GM21367 (cell line): Measurements from ENCODE around the gene SH3BGRL3.
"Not testable (repeated sequence)": the region's sequence is repeated elsewhere in the genome, so short reads cannot be mapped to it uniquely, and the experiment has no call there.

Experiments used
- ATAC-seq: cut with Tn5 transposase; IDR thresholded peaks from one replicate; pipeline ENCODE4 v1.9.1; 2021; ENCODE audit not compliant: unreplicated experiment

SH3BGRL3 gene

DNA sequence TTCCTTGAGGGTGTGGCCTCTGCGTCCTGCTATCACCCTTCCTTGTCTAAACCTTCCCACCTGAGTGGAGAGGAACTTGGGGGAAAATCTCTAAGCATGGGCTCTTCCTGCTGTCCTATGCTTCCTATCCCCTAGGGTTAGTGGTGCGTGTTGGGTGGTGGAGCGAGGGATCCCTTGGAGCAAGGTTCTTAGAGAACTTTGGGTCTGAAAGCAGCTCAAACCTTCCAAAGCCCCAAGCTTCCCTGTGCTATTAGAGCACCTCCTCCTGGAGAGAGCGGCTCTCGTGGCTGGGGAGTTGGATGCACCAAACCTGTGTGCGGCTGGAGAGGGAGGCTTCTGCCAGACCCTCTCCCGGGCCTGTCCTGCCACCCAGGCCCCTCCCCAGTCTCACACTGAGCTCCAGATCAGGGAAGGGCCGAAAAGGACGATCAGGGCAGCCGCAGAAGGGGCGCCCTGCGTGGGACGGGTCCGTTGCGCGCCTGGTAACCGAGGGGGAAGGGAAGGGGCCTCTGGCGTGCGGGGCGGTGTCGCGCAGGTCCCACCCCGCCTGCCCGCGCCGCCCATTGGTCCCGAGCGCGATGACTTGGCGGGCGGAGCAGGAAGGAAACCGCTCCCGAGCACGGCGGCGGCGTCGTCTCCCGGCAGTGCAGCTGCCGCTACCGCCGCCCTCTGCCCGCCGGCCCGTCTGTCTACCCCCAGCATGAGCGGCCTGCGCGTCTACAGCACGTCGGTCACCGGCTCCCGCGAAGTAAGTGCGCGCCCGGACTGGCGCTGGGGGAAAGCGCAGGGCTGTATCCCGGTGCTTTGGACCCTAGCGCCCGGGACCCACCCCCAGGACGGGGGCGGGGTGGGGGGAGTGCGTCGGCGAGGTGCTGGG is at the start of gene SH3BGRL3:
Gene SH3BGRL3, plus strand, starts transcription at position 631 of the 877 bp plus-strand sequence. Its CDS starts 70 bp downstream, at position 701.
- ATAC-seq = peak; percentile 48

DNA sequence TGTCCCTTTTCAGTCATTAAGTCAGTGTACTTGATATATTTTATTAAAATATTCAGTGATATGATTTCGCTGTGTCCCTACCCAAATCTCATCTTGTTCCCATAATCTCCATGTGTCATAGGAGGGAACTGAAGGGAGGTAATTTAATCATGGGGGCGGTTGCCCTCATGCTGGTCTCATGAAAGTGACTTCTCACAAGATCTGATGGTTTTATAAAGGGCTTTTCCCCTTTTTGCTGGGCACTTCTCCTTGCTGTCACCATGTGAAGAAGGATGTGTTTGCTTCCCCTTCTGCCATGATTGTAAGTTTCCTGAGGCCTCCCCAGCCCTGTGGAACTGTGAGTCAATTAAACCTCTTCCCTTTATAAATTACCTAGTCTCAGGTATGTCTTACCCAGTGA is 49.2 kb upstream of the SH3BGRL3 start:
- ATAC-seq = not testable (repeated sequence)

DNA sequence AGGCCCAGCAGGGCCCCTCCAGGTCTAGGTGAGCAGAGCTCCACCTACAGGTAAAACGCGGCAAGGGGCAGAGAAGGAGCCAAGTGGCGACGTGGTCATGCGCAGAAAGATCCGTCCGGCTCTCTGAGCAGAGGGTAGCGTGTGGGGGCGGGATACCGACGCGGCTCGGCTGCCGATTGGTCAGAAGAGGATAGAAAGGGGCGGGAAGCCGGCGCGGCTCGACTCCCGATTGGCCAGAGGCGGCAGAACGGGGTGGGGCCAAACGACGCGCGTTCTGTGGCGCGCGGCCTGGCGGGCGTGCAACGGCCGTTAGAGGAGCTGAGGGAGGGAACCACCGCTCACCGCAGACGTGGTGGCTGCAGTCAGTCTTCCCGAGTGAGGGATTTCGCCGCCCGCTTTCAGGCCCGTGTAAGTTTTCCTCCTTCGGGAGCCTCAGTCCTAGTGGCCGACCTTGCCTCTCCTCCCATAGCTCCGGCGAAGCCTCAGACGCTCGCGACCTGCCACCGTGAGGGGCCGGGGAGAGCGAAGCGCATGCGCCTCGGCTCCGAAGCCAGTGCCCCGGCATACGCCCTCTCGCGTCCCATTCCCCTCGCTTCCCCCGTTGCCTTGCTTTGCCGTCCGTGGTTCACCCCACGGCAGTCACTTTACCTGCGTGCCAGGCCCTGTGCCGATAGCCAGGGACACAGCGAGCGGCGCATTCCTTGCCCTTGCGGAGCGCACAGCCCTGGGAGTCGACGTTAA is 45.8 kb upstream of the SH3BGRL3 start, which contains the start of gene CEP85:
Gene CEP85, plus strand, starts transcription at position 298 of the 741 bp plus-strand sequence. CDS start 5,584 bp downstream, outside the sequence.
- ATAC-seq = peak; percentile 80

DNA sequence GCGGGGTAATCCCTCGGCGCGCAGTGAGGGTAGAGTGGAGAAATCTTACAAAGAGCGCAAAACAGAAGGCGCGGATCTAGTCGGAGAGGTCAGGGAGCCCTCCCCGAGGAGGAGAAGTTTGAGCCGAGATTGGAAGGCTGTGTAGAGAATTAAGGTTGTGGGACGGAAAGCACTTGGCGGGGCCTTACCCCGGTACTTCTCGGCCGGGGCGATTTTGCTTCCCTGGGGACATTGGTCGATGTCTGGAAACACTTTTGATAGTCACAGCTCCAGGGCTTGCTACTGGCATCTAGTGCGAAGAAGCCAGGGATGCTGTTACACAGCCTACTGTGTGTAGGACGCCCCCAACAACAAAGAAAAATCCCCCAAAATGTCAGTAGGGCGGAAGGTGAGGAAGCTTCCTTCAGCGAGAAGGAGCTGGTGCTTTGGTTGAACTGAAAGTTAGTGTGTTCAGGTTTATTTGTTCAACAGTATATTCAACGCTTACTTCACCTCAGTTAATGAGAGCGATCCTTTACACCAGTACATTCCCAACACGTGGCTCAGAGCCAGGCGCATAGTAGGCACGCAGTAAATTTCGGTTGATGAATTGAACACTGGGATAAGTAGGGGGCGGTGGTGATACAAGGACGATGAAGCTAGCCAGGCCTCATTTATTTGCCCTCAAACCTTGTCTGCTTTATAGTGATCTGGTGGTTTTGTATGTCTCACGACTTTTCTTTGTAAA is 45.1 kb upstream of the SH3BGRL3 start:
- ATAC-seq = peak; percentile 4

DNA sequence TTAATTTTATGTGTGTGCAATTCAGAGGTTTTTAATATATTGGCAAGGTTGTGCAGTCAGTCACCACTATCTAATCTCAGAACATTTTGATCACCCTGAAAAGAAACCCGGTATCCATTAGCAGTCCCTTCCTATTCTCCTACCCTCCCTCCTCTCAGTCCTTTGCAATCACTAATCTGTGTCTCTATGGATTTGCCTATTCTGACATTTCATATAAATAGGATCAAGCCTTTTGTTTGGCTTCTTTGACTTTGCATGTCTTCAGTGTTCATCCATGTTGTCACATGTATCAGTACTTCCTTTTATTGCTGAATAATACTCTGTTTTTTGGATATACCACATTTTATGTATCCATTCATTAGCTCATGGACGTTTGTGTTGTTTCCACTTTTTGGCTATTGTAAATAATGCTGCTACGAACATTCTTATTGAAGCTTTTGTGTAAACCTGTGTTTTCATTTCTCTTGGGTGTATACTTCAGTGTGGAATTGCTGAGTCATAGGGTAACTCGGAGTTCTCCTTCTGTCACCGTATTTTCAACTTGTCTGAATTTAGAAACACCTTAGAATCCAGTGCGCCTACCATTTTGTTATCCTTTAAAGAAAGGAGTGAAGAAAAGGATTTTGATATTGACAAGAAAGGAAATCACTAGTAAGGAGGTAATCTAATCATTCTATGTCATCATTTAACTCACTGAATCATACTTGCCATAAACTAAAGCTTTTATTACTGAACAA is 42.5 kb upstream of the SH3BGRL3 start:
- ATAC-seq = no peak

DNA sequence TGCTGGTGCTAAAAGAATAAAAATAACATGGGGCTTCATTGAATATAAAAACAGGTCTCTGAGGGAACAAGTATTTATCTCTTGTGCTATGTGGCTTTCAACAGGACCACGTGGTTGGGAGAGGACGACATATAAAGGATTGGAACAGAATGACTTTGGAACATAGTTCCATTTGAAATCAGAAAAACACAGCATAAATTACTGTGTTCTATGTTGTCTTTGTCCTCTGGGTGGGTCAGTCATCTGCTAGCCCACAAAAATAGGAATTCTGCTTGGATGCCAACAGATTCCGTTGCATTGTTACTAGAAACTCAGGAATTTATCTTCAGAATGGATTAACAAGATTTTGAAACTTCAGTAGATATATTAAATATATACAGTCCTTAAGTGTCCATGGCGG is 40.0 kb upstream of the SH3BGRL3 start:
- no peak for ATAC-seq

DNA sequence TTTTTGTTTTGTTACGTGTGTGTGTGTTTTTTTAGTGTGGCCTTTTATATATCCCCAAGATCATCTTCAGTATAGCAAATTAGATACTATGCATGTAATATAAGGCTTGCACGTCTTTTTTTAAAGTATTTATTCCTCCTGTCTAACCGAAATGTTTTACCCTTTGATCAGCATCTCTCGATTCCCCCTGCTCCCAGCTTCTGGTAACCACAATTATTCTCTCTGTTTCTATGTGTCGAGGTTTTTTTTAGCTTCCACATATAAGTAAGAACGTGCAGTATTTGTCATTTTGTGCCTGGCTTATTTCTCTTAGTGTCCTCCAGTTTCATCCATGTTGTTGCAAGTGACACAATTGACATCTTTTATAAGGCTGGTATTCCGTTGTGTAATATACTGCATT is 27.2 kb upstream of the SH3BGRL3 start:
- ATAC-seq = no peak

DNA sequence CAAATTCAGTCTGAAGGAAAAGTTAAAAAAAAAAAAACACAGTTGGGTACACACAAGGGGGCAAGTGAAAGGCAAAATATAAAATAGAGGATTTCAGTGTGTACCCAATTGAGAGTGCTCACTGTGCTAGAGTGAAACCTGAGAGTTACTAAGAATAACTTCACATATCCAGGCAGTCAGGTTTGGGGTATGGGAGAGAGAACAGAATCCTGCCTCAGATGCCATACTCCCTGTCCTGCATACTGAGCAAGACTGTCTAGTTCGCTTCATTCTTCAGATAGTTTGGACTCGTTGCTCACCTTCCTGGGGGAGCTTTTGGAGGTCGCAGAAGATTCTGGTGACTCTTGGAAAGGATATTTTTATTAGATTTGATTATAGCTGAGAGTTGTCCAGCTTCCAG is 25.5 kb upstream of the SH3BGRL3 start:
- no peak for ATAC-seq

DNA sequence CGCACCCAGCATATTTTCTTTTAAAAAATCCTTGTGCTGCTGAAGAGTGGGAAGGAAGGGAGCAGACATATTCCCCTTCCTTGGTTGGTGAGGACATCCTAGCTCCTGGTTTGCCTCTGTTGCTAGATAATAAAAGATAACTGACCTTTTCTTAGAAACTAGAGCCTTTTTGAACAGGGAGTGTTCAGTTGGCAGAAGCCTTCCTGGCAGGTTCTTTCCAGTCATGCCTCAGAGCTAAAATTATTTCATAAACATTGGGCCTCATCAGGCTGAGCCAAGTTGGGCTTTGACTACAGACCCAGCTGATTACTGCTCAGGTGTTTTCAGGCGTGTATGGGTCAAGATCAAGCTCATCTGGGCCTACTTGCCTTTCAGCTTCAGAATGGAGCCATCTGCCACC is 22.7 kb upstream of the SH3BGRL3 start:
- no peak for ATAC-seq

DNA sequence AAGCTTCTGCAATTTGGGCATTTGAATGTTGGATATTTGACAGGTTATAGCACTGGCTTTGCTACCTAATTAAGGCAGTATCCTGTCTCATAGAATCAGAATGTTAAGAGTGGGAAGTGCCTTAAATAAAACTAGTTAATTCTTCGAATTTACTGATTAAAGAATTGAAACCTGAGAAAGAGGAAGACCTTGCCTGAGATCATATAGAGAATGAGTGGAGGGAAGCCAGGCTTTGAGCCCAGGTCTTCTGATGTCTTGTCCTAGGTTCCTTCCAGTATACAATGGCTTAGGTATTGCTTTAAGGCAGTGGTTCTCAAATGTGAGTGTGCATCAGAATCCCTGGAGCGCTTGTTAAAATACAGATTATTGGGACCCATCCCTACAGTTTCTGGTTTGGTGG is 20.9 kb upstream of the SH3BGRL3 start:
- no peak for ATAC-seq

DNA sequence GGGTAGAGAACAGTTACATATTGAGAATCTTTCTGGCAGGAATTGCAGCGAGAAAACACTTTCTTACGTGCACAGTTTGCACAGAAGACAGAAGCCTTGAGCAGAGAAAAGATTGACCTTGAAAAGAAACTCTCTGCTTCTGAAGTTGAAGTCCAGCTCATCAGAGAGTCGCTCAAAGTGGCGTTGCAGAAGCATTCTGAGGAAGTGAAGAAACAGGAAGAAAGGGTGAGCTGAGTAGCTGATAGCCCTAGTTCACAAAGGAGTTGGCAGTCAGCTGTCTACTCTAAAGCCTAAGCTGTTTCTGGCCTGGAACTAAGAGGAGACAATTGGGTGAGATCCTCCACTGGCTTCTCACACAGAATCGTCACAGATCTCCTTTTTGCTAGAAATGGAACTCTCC is 20.3 kb upstream of the SH3BGRL3 start:
- ATAC-seq = no peak

DNA sequence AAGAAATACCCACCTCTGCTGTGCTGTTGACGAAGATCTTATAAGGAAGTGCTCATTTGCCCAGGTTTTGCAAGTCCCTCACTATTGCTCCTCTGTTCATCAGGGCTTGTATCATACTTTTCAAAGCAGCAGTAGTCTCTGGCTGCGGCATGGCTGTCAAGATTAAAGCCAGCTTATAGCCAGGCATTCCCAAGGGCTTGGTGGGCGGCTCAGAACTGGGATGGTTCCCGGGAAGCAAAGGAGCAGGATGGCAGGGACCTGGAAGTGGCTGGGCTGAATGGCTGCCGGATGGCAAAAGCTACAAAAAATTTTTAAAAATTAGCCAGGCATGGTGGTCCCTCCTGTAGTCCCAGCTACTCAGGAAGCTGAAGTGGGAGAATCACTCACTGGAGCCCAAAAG is 16.7 kb upstream of the SH3BGRL3 start:
- ATAC-seq = no peak

DNA sequence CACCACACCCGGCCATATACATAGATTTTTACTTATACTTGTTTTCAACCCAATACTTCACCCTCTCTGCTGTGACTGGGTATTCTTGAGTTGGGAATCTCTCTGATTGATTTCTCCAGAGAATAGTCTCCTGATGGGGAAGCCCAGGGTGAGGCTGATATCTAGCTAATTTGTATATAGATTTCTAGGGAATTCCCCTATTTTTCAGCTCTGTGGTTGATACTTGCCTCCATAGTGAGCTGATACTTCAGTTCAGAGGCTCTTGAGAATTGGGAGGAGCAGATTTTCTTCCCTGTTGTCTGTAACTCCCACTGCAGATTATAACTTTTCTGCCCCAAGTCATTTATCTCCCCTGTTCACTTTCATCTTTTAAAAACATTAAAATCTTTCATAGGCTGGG is 14.5 kb upstream of the SH3BGRL3 start:
- ATAC-seq = no peak

DNA sequence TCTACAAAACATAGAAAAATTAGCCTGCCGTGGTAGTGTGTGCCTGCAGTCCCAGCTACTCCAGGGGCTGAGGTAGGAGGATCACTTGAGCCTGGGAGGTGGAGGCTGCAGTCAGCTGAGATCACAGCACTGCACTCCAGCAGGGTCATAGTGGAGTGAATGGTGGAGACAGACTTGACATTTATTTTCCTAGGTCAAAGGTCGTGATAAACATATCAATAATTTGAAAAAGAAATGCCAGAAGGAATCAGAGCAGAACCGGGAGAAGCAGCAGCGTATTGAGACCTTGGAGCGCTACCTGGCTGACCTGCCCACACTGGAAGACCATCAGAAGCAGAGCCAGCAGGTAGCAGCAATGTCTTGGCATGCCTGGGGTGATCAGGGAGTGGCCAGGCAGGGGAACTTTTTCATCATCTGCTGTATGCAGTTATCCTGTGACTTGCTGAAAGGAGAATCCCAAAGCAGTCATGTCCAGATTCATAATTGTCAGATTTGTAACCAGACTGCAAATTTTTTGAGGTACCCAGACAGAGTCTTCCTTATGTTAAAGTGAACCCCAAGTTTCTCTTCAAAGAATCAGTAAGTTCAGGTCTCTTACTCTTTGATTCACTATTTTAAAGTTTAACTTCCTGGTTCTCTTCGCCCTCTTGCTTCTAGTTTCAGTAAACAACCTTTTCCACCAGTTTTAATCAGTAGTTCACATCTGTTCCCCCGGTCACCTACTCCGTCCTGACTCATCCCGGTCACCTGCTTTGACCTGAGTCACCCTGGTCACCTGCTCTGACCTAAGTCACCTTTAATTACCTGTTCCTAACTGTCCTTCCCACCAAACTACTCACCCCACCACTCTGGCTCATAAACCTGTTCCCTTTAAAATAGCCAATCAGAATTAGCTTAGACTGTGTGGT is 11.3 kb upstream of the SH3BGRL3 start:
- ATAC-seq = no peak

DNA sequence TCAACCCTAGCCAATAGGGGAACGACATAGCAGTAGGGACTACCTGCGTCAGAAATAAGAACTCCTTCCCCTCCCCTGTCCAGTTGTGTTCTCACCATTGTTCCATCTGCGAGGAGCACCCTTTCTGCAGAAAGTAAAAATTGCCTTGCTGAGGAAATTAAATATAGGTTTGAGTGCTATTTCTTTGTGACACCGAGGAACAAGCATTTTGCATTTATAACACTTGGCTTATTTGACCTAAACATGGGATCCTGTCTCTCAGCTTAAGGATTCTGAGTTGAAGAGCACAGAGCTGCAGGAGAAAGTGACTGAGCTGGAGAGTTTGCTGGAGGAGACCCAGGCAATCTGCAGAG is 10.7 kb upstream of the SH3BGRL3 start:
- ATAC-seq = no peak

DNA sequence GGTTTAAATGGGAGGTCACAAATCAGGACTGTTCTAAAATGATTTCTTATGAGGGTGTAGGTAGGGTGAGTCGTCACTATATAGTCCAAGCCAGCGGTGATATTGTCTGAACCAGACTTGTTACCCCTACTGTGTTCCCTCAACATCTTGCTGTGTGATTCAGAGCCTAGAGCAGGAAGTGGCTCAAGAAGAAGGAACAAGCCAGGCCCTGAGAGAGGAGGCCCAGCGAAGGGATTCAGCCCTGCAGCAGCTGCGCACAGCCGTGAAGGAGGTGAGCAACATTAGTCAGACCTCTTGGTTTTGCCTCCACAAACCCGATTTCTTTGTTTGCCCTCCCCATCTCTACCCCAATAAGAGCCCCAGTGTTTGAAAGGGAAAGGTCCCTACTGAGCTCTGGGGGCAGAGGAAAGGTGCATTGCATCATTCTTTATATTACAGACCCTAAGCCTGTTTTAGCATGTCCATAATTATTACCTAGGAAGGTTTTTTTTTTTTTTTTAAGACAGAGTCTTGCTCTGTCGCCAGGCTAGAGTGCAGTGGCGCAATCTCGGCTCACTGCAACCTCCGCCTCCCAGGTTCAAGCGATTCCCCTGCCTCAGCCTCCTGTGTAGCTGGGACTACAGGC is 5.0 kb upstream of the SH3BGRL3 start:
- no peak for ATAC-seq

DNA sequence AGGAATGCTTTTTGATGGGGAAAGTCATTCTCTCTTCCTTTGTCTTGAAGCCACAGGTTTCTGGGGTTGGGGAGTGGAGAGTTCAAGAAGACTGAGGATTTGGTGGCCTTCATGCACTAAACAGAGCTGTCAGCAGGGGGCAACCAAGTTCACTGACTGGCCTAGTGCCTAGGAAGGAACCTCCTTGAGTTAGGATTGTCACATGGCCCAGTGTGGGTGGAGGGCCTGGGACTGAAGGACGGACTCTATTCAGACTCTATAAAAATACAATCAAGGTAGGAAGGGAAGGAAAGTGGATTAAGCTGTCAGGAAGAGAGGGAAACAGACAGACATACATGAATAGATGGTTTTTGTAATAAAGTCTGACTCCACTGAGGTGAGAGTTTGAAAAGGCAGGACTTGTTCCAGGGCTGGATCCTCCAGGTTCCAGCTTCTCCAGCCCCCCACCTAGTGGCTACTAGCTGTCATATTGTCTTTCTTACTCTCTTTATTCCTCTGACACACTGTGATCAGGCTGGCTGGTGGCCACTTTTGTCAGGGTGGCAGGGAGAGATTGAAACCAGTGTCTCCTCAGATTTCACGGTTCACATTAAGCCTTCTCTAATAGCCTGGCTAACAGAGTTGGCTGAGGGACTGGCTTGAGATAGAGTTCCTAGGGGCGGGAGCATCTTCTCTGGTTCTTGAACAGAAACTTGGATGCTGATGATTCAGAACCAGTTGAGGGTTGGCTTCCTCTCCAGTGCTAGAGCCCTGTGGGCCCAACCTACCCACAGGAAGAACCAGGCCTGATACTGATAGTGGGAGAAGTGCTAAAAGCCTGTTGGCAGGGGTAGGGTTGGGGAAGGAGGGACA is 4.1 kb upstream of the SH3BGRL3 start:
- ATAC-seq = no peak

DNA sequence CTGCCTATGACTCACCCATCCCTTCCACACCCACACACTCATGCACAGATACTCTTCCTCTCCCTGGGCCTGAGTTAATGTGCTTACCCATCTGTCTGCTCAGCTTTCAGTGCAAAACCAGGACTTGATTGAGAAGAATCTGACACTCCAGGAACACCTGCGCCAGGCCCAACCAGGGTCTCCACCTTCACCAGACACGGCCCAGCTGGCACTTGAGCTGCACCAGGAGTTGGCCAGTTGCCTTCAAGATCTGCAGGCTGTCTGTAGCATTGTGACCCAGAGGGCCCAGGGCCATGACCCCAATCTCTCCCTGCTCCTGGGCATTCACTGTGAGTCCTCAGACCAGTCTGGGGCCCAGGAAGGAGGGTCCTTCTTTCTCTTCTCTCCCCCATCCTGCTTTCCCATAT is 3.5 kb upstream of the SH3BGRL3 start:
- ATAC-seq = no peak
